HepG2 (cell line): ENCODE results near the gene RAB34. TPM values are rescaled to one million over a fixed set of nuclear protein-coding genes. Genes with fewer than 3 reads are reported as not detected.
A peak's percentile ranks its signal among the peaks of the same experiment; 100 is the strongest.

Experiments
- CBFB ChIP-seq: sonication (generic); formaldehyde crosslinking; IDR thresholded peaks from 2 replicates; pipeline ENCODE4 v1.4.0; 2020; ENCODE audit warnings: missing genetic modification reagents
- ELK4 ChIP-seq: sonication (generic); formaldehyde crosslinking; IDR thresholded peaks from 2 replicates; pipeline ENCODE4 v1.9.0; 2021; ENCODE audit warnings: missing genetic modification reagents, borderline replicate concordance
- HNRNPH1 ChIP-seq: fragments of 200-400 bp; formaldehyde crosslinking; optimal IDR thresholded peaks from 2 replicates; pipeline ENCODE3; 2017; ENCODE audit warnings: mild to moderate bottlenecking, low read depth, low read length
- JARID2 ChIP-seq: sonication (generic); formaldehyde crosslinking; IDR thresholded peaks from 2 replicates; pipeline ENCODE4 v1.8.1; 2023; ENCODE audit warnings: missing genetic modification reagents, inconsistent platforms; ENCODE audit not compliant: insufficient replicate concordance
- MAF1 ChIP-seq: sonication (generic); formaldehyde crosslinking; IDR thresholded peaks from 2 replicates; pipeline ENCODE4 v1.5.0; 2020; ENCODE audit warnings: missing genetic modification reagents, borderline replicate concordance
- NR2F2 ChIP-seq: IDR thresholded peaks from 2 replicates; pipeline ENCODE4 v1.6.1; 2012; ENCODE audit warnings: low read depth, inconsistent platforms, borderline replicate concordance
- PCBP2 ChIP-seq: fragments of 200-400 bp; formaldehyde crosslinking; optimal IDR thresholded peaks from 2 replicates; pipeline ENCODE3; 2018; ENCODE audit warnings: low read length, low read depth; ENCODE audit not compliant: poor library complexity, severe bottlenecking
- SOX6 ChIP-seq, 2 experiments: fragments of 450-650 bp in 1 of 2; sonication (generic) in 1 of 2; formaldehyde crosslinking in 1 of 2; IDR thresholded peaks; 2 replicates each; pipeline versions ENCODE4 v1.4.0 to v1.6.1; 2017 to 2020; ENCODE audit warnings: antibody characterized with exemption in 1 of 2, mild to moderate bottlenecking in 1 of 2, missing genetic modification reagents in 1 of 2
- SP5 ChIP-seq: IDR thresholded peaks from 2 replicates; pipeline ENCODE4 v1.6.1; 2016; ENCODE audit warnings: low read depth, borderline replicate concordance
- TBX3 ChIP-seq: fragments of 450-650 bp; IDR thresholded peaks from 2 replicates; pipeline ENCODE4 v1.6.1; 2017; ENCODE audit warnings: antibody characterized with exemption, mild to moderate bottlenecking, inconsistent platforms, borderline replicate concordance
- ZBTB3 ChIP-seq: sonication (generic); formaldehyde crosslinking; IDR thresholded peaks from 2 replicates; pipeline ENCODE4 v1.4.0; 2020; ENCODE audit warnings: low read depth, mild to moderate bottlenecking, moderate library complexity, missing genetic modification reagents, borderline replicate concordance
- ZBTB38 ChIP-seq: sonication (generic); formaldehyde crosslinking; IDR thresholded peaks from 2 replicates; pipeline ENCODE4 v1.5.1; 2020; ENCODE audit warnings: mild to moderate bottlenecking, missing genetic modification reagents
- ZC3H4 ChIP-seq: sonication (generic); formaldehyde crosslinking; IDR thresholded peaks from 2 replicates; pipeline ENCODE4 v1.4.0; 2020; ENCODE audit warnings: missing genetic modification reagents, borderline replicate concordance
- ZKSCAN5 ChIP-seq: sonication (generic); formaldehyde crosslinking; IDR thresholded peaks from 2 replicates; pipeline ENCODE4 v1.5.1; 2020; ENCODE audit warnings: mild to moderate bottlenecking, missing genetic modification reagents
- ZNF224 ChIP-seq: sonication (generic); formaldehyde crosslinking; IDR thresholded peaks from 2 replicates; pipeline ENCODE4 v1.5.0; 2020; ENCODE audit warnings: mild to moderate bottlenecking, missing genetic modification reagents
- ZNF296 ChIP-seq: sonication (generic); formaldehyde crosslinking; conservative IDR thresholded peaks from 2 replicates; pipeline ENCODE4 v1.5.0; 2020; ENCODE audit warnings: mild to moderate bottlenecking, missing genetic modification reagents
- ZNF431 ChIP-seq: sonication (generic); formaldehyde crosslinking; IDR thresholded peaks from 2 replicates; pipeline ENCODE4 v1.9.0; 2022; ENCODE audit warnings: missing genetic modification reagents, low read depth, mild to moderate bottlenecking, borderline replicate concordance
- ZNF446 ChIP-seq: sonication (generic); formaldehyde crosslinking; IDR thresholded peaks from 2 replicates; pipeline ENCODE4 v1.5.0; 2020; ENCODE audit warnings: mild to moderate bottlenecking, missing genetic modification reagents
- ZNF549 ChIP-seq: sonication (generic); formaldehyde crosslinking; IDR thresholded peaks from 2 replicates; pipeline ENCODE4 v1.5.0; 2020; ENCODE audit warnings: missing genetic modification reagents
- ZNF770 ChIP-seq: sonication (generic); formaldehyde crosslinking; IDR thresholded peaks from 2 replicates; pipeline ENCODE4 v1.5.0; 2020; ENCODE audit warnings: mild to moderate bottlenecking, missing genetic modification reagents
- ZNF83 ChIP-seq: sonication (generic); formaldehyde crosslinking; IDR thresholded peaks from 2 replicates; pipeline ENCODE4 v1.4.0; 2020; ENCODE audit warnings: missing genetic modification reagents, mild to moderate bottlenecking, borderline replicate concordance
- ZSCAN12 ChIP-seq: sonication (generic); formaldehyde crosslinking; IDR thresholded peaks from 2 replicates; pipeline ENCODE4 v1.9.0; 2021; ENCODE audit warnings: mild to moderate bottlenecking, missing genetic modification reagents
- polyA plus RNA-seq, 8 experiments: library from polyadenylated mRNA; depleted of rRNA in 3 of 8; stranded (reverse) in 7 of 8; unstranded in 1 of 8; fragments of >200 nt; fragmentation: Illumina TruSeq in 4 of 8; extraction: Trizol in 4 of 8; gene quantifications; 2 replicates each; pipeline versions ENCODE4 v1.2.1 to v1.2.3, GENCODE V29; 2011 to 2016; ENCODE audit warnings: low read depth in 4 of 8, missing spikeins in 1 of 8, mixed read lengths in 1 of 8; ENCODE audit not compliant: insufficient read depth in 1 of 8
- total RNA-seq, 5 experiments: library from RNA; depleted of rRNA; stranded (reverse); fragments of >200 nt; fragmentation: Illumina TruSeq; extraction: Trizol; gene quantifications; 2 replicates each; pipeline ENCODE4 v1.2.3, GENCODE V29; 2016; ENCODE audit warnings: low read depth in 1 of 5
- TF ChIP-seq, protein P1 (sequence below): sonication (generic); formaldehyde crosslinking; IDR thresholded peaks from 2 replicates; pipeline ENCODE4 v1.5.1; 2020; ENCODE audit warnings: missing genetic modification reagents, mild to moderate bottlenecking, borderline replicate concordance

RAB34 gene
- total and polyA plus RNA-seq, 2 of the 13 experiments (the other 11 are each of a cell fraction or from before 2014, with no cell fraction given) = 0.49 TPM; not detected in 1

GRCh38 chr17:28726627-28727491 is 9.2 kb upstream of the RAB34 start (continued):
- TF ChIP-seq, protein P1, sequence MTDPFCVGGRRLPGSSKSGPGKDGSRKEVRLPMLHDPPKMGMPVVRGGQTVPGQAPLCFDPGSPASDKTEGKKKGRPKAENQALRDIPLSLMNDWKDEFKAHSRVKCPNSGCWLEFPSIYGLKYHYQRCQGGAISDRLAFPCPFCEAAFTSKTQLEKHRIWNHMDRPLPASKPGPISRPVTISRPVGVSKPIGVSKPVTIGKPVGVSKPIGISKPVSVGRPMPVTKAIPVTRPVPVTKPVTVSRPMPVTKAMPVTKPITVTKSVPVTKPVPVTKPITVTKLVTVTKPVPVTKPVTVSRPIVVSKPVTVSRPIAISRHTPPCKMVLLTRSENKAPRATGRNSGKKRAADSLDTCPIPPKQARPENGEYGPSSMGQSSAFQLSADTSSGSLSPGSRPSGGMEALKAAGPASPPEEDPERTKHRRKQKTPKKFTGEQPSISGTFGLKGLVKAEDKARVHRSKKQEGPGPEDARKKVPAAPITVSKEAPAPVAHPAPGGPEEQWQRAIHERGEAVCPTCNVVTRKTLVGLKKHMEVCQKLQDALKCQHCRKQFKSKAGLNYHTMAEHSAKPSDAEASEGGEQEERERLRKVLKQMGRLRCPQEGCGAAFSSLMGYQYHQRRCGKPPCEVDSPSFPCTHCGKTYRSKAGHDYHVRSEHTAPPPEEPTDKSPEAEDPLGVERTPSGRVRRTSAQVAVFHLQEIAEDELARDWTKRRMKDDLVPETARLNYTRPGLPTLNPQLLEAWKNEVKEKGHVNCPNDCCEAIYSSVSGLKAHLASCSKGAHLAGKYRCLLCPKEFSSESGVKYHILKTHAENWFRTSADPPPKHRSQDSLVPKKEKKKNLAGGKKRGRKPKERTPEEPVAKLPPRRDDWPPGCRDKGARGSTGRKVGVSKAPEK (CRISPR knock-in tag) = no peak
- no peak for TF ChIP-seq ZBTB3 (CRISPR knock-in tag)
- peak; percentile 77; the same call in 1 of the 2 replicates for TF ChIP-seq CBFB
- no peak for TF ChIP-seq ZNF296 (CRISPR knock-in tag)
- peak; percentile 31; the same call in 1 of the 2 replicates for TF ChIP-seq MAF1 (CRISPR knock-in tag)
- no peak; the same call in 1 of the 2 replicates for TF ChIP-seq ZC3H4 (CRISPR knock-in tag)
- TF ChIP-seq ZSCAN12 (CRISPR knock-in tag) = 0 out of 2 replicates have a peak, but pooled peaks have one; percentile 12
- no peak for TF ChIP-seq TBX3
- no peak for TF ChIP-seq ZKSCAN5 (CRISPR knock-in tag)
- no peak for TF ChIP-seq ZNF431 (CRISPR knock-in tag)
- no peak for TF ChIP-seq ELK4
- peak; percentile 69 for TF ChIP-seq ZNF770 (CRISPR knock-in tag)
- no peak for TF ChIP-seq ZNF224 (CRISPR knock-in tag)
- TF ChIP-seq SP5 (CRISPR knock-in tag) = peak; percentile 64
- TF ChIP-seq JARID2 (CRISPR knock-in tag) = no peak
- TF ChIP-seq ZNF83 = no peak
- no peak for TF ChIP-seq PCBP2
- TF ChIP-seq NR2F2 = no peak
- no peak for TF ChIP-seq SOX6 (IDR thresholded peaks at IDR 0.05)
- TF ChIP-seq SOX6 (CRISPR knock-in tag; IDR thresholded peaks at IDR 0.05) = peak; percentile 48
- TF ChIP-seq ZNF446 (CRISPR knock-in tag) = no peak; the same call in 1 of the 2 replicates
- TF ChIP-seq ZNF549 = no peak
- TF ChIP-seq HNRNPH1 = no peak
- TF ChIP-seq ZBTB38 = peak; percentile 63; the same call in 1 of the 2 replicates
